Sigmoid colon (tissue), 7 donors: ENCODE measurements around the gene PHF21A. TPM values are rescaled to one million over a fixed set of nuclear protein-coding genes. Genes with fewer than 3 reads are reported as not detected.

Experiments
- DNase-seq: peaks from one replicate; pipeline ENCODE4 v3.0.0-alpha.2; 2019
- H3K27ac ChIP-seq, 4 donors: fragments of 200-600 bp; sonication (generic); one replicate each; pipeline ENCODE4 v1.5.1; 2016 to 2019; ENCODE audit warnings: mild to moderate bottlenecking in 1 of 4
- H3K27me3 ChIP-seq, 3 donors: fragments of 200-600 bp; sonication (generic); one replicate each; pipeline ENCODE4 v1.5.1; 2019; ENCODE audit warnings: mild to moderate bottlenecking in 1 of 3
- H3K36me3 ChIP-seq, 4 donors: fragments of 200-600 bp; sonication (generic); one replicate each; pipeline ENCODE4 v1.5.1; 2016 to 2019
- H3K4me1 ChIP-seq, 4 donors: fragments of 200-600 bp; sonication (generic); one replicate each; pipeline ENCODE4 v1.5.1; 2017 to 2019
- H3K4me3 ChIP-seq, 4 donors: fragments of 200-600 bp; sonication (generic); one replicate each; pipeline ENCODE4 v1.5.1; 2017 to 2019; ENCODE audit warnings: mild to moderate bottlenecking in 2 of 4, moderate library complexity in 1 of 4
- H3K9me3 ChIP-seq, 4 donors: fragments of 200-600 bp in 3 of 4; sonication (generic) in 3 of 4; one replicate each; pipeline versions ENCODE4 v1.5.1 to v1.6.1; 2013 to 2019
- CTCF ChIP-seq, 4 experiments: fragments of 450-650 bp in 3 of 4; fragments of 200-600 bp in 1 of 4; IDR thresholded peaks; one replicate each; pipeline ENCODE4 v1.5.1; 2016 to 2019; ENCODE audit warnings: antibody characterized with exemption in 4 of 4, mild to moderate bottlenecking in 3 of 4, moderate library complexity in 2 of 4
- EP300 ChIP-seq, 4 donors: sonication (generic); formaldehyde crosslinking; IDR thresholded peaks; one replicate each; pipeline ENCODE4 v1.6.1; 2017; ENCODE audit warnings: antibody characterized with exemption in 4 of 4
- POLR2A ChIP-seq, 2 donors: fragments of 450-650 bp; IDR thresholded peaks; one replicate each; pipeline ENCODE4 v1.6.1; 2016; ENCODE audit warnings: antibody characterized with exemption in 2 of 2, mild to moderate bottlenecking in 2 of 2, moderate library complexity in 2 of 2
- POLR2AphosphoS5 ChIP-seq, 4 donors: sonication (generic); formaldehyde crosslinking; IDR thresholded peaks; one replicate each; pipeline ENCODE4 v1.6.1; 2017; ENCODE audit warnings: antibody characterized with exemption in 4 of 4
- WGBS, 2 donors: extraction: QIAGEN DNeasy Blood & Tissue Kit; methylation state at CpG; one replicate each; pipeline ENCODE4 v1.1.7; 2013; 5-methylcytosine and 5-hydroxymethylcytosine counted together
- intact Hi-C: fragments of 100-400 bp; cut with DNase I; formaldehyde crosslinking; loops from one replicate; pipeline ENCODE4 v1.15.1; 2023
- polyA plus RNA-seq, 3 donors: library from polyadenylated mRNA; stranded (reverse); fragments of 200-250 nt; gene quantifications; one replicate each; pipeline ENCODE4 v1.2.3, GENCODE V29; 2013
- total RNA-seq, 4 donors: library from RNA; depleted of rRNA; stranded (reverse); fragments of >200 nt; gene quantifications; one replicate each; pipeline ENCODE4 v1.1.0, GENCODE V29; 2016
- donor health status: healthy with polysubstance abuse.
- donor health status: Bipolar disorder and iron deficiency.
- donor health status: healthy.

Gene PHF21A
- total and polyA plus RNA-seq, 7 donors = 5.3 to 58.6 (median 30.3) TPM

GRCh38 chr11:46050662-46051061 is 70.6 kb downstream of the PHF21A start:
- peak overlapping the region in 3 of 4 donors; percentile 32 to 73 (median 64) for H3K27ac ChIP-seq
- H3K4me3 ChIP-seq = no peak overlapping the region
- 73 to 94% methylated on average over 2 of the region's 2 CpGs for WGBS, 2 donors
- H3K9me3 ChIP-seq = no peaks in the 10 kb centered on the region
- H3K4me1 ChIP-seq = peaks cover 0 to 48% (median 29%) of the 10 kb centered on the region in 4 donors
- intact Hi-C loops = no loop called here
- no peaks in the 10 kb centered on the region for H3K36me3 ChIP-seq
- no peak for TF ChIP-seq CTCF (IDR thresholded peaks at IDR 0.05)
- no peak for TF ChIP-seq POLR2AphosphoS5 (IDR thresholded peaks at IDR 0.05)
- no peaks in the 10 kb centered on the region for H3K27me3 ChIP-seq
- no peak for DNase-seq

- 76 to 85% methylated on average over 4 of the region's 4 CpGs for WGBS, 2 donors
- Histone ChIP-seq H3K36me3 (no peaks in the 10 kb centered on the region), H3K27ac (peak overlapping the region; percentile 32 to 73 (median 51)), H3K9me3 (no peaks in the 10 kb centered on the region), H3K4me3 (no peak overlapping the region), H3K27me3 (no peaks in the 10 kb centered on the region), H3K4me1 (peaks cover 0 to 46% (median 27%) of the 10 kb centered on the region in 4 donors)
- DNase-seq = peak; percentile 70
- no peak for TF ChIP-seq EP300 (IDR thresholded peaks at IDR 0.05)
- peak in 2 of 4 donors; percentile 7 to 10 for TF ChIP-seq POLR2AphosphoS5 (IDR thresholded peaks at IDR 0.05)
- intact Hi-C loops = no loop called here
Measured at GRCh38 chr11:46050003-46050461, 71.2 kb downstream of the PHF21A start.

- no peaks in the 10 kb centered on the region for H3K27me3 ChIP-seq
- DNase-seq = no peak
- intact Hi-C loops = no loop called here
Measured at GRCh38 chr11:46049325-46049897, 71.8 kb downstream of the PHF21A start.

GRCh38 chr11:46048198-46048597 is 73.1 kb downstream of the PHF21A start:
- no peak for DNase-seq
- TF ChIP-seq CTCF (IDR thresholded peaks at IDR 0.05) (no peak), POLR2AphosphoS5 (IDR thresholded peaks at IDR 0.05) (no peak), EP300 (IDR thresholded peaks at IDR 0.05) (no peak), POLR2A (IDR thresholded peaks at IDR 0.05) (no peak)
- 95 to 97% methylated on average over 1 of the region's 1 CpG for WGBS, 2 donors
- Histone ChIP-seq H3K27me3 (no peaks in the 10 kb centered on the region), H3K9me3 (no peaks in the 10 kb centered on the region), H3K4me1 (peaks cover 0 to 51% (median 27%) of the 10 kb centered on the region in 4 donors), H3K36me3 (no peaks in the 10 kb centered on the region), H3K27ac (no peak overlapping the region), H3K4me3 (no peak overlapping the region)
- intact Hi-C loops = no loop called here

More at GRCh38 chr11:46049325-46049897, 71.8 kb downstream of the PHF21A start:
- Histone ChIP-seq H3K27ac (peak overlapping the region; percentile 14 to 73 (median 51)), H3K36me3 (no peaks in the 10 kb centered on the region), H3K9me3 (no peaks in the 10 kb centered on the region), H3K4me1 (peaks cover 0 to 46% (median 27%) of the 10 kb centered on the region in 4 donors), H3K4me3 (no peak overlapping the region)
- WGBS, 2 donors = 76 to 84% methylated on average over 7 of the region's 7 CpGs
- TF ChIP-seq CTCF (IDR thresholded peaks at IDR 0.05) (no peak), POLR2A (IDR thresholded peaks at IDR 0.05) (no peak), EP300 (IDR thresholded peaks at IDR 0.05) (no peak), POLR2AphosphoS5 (IDR thresholded peaks at IDR 0.05) (no peak)

GRCh38 chr11:46047520-46047919 is 73.7 kb downstream of the PHF21A start:
- intact Hi-C loops = no loop called here
- H3K9me3 ChIP-seq = no peaks in the 10 kb centered on the region
- no peaks in the 10 kb centered on the region for H3K27me3 ChIP-seq
- TF ChIP-seq POLR2AphosphoS5 (IDR thresholded peaks at IDR 0.05) (no peak), EP300 (IDR thresholded peaks at IDR 0.05) (no peak), CTCF (IDR thresholded peaks at IDR 0.05) (no peak), POLR2A (IDR thresholded peaks at IDR 0.05) (no peak)
- no peak overlapping the region for H3K4me3 ChIP-seq
- no peak overlapping the region for H3K27ac ChIP-seq
- H3K4me1 ChIP-seq = peaks cover 0 to 52% (median 27%) of the 10 kb centered on the region in 4 donors
- no peaks in the 10 kb centered on the region for H3K36me3 ChIP-seq
- no peak for DNase-seq
